Kidney (tissue), 14 donors: ENCODE measurements around the gene MMP27. TPM values are rescaled to one million over a fixed set of nuclear protein-coding genes. Genes with fewer than 3 reads are reported as not detected.

Experiments used
- DNase-seq, 5 donors: peaks; one replicate each; pipeline ENCODE4 v3.0.0-alpha.2; 2013 to 2020
- FAIRE-seq: peaks from 2 replicates; lab custom pipeline; 2012; peaks lifted over from hg19 to GRCh38; lab: Jason Lieb, UNC
- H3K27ac ChIP-seq, 2 donors: one replicate each; pipeline ENCODE4 v1.7.0; 2013; ENCODE audit warnings: low read depth in 2 of 2, low read length in 2 of 2, inconsistent platforms in 1 of 2
- H3K27me3 ChIP-seq: one replicate; pipeline ENCODE4 v1.7.1; 2013; ENCODE audit warnings: low read length, inconsistent platforms; ENCODE audit not compliant: control insufficient read depth, insufficient read depth
- H3K36me3 ChIP-seq, 3 donors: one replicate each; pipeline versions ENCODE4 v1.7.0 to v1.7.1; 2013; ENCODE audit warnings: low read length in 3 of 3, control low read depth in 1 of 3, inconsistent platforms in 1 of 3; ENCODE audit not compliant: insufficient read depth in 3 of 3, control insufficient read depth in 2 of 3
- H3K4me1 ChIP-seq, 3 donors: one replicate each; pipeline versions ENCODE4 v1.7.0 to v1.7.1; 2013; ENCODE audit warnings: low read length in 3 of 3, inconsistent platforms in 1 of 3, low read depth in 1 of 3; ENCODE audit not compliant: control insufficient read depth in 2 of 3, insufficient read depth in 2 of 3
- H3K4me3 ChIP-seq, 3 donors: one replicate each; pipeline versions ENCODE4 v1.7.0 to v1.8.1; 2013; ENCODE audit warnings: low read length in 3 of 3, control low read depth in 1 of 3, inconsistent platforms in 1 of 3
- H3K9ac ChIP-seq, 3 donors: one replicate each; pipeline versions ENCODE4 v1.7.0 to v1.7.1; 2013; ENCODE audit warnings: low read length in 3 of 3, control low read depth in 1 of 3, inconsistent platforms in 1 of 3
- H3K9me3 ChIP-seq, 3 donors: one replicate each; pipeline versions ENCODE4 v1.7.0 to v1.7.1; 2013; ENCODE audit warnings: low read length in 3 of 3, control low read depth in 1 of 3, inconsistent platforms in 1 of 3; ENCODE audit not compliant: control insufficient read depth in 2 of 3, insufficient read depth in 1 of 3
- intact Hi-C: fragments of 100-400 bp; cut with DNase I; formaldehyde crosslinking; loops from one replicate; pipeline ENCODE4 v1.11.1; 2022
- polyA plus RNA-seq: library from polyadenylated mRNA; stranded (reverse); fragments of 350-450 nt; fragmentation: Illumina TruSeq; extraction: RNeasy Lipid Tissue Mini Kit (QIAGEN cat#74804); gene quantifications from one replicate; pipeline ENCODE4 v1.2.3, GENCODE V29; 2014; ENCODE audit warnings: low read depth, low replicate concordance; ENCODE audit not compliant: insufficient read depth
- total RNA-seq: library from RNA; stranded (reverse); fragmentation: NEBNext Ultra II Directional; extraction: Animal tissue kit (Norgen Biotek cat#: 25700); gene quantifications from one replicate; pipeline ENCODE4 v1.2.1, GENCODE V29; 2021
- TF ChIP-seq, protein P1 (sequence below): IDR thresholded peaks from 3 replicates; pipeline ENCODE4 v1.5.1; 2012; ENCODE audit warnings: mild to moderate bottlenecking, moderate library complexity, borderline replicate concordance; ENCODE audit not compliant: insufficient read depth; ENCODE audit errors: extremely low read depth
- donor health status: control.
- donor health status: control.
- donor health status: control.
- donor health status: control.
- donor health status: control.
- donor health status: DM: yes; HTN: yes; CAD: no.
- donor health status: Normal renal cell carcinoma (clear cell type).

Gene MMP27
- total and polyA plus RNA-seq, 2 donors from 2014 or later = not detected

DNA sequence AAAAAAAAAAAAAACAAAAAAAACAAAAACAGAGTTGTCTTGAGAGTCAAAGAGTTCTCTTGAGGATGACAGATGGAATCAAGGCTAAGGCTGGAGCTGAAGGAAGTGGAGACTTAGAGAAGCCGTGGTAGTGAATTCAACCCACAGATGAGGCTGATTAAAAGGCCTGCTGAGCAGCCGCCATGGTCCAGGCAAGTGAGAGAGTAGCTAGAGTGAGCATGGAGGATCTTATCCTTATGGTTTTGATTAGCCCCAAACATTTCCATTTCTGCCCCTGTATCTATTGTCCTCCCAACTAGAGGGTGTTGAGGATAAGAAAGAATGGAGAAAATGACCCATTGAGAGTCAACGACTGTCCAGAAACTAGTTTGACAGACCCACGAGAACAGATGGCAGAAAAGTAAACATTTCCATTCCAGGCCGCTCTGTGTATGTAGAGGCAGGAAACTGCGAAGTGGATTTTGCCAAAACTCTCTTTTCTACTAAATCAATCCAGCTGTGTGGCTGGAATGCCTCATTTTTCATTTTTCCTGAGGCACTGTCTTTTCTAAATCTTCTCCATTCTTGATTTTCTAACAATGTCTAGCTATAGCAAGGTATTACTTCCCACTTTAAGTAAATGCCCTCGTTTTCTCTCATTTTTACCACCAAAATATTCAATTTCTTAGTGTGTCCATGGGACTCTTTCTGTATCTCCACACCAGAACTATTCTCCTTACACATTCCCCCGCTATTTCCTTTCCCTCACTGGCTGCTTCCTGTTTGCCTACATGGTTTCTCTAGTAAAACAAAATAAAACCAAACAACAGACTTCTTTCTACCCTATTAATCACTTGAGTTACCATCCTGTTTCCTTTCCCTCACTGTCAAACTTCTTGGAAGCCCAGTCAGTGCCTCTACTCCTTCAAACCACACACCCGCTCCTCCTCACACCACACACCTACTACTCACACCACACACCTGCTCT, 24.6 kb upstream of the MMP27 start:
- no peak overlapping the region for H3K9ac ChIP-seq
- DNase-seq (no peak), FAIRE-seq (no peak)
- H3K9me3 ChIP-seq = no peaks in the 10 kb centered on the region
- H3K4me3 ChIP-seq = no peak overlapping the region
- intact Hi-C loops = no loop called here
- no peaks in the 10 kb centered on the region for H3K27me3 ChIP-seq
- no peaks in the 10 kb centered on the region for H3K36me3 ChIP-seq
- H3K4me1 ChIP-seq = no peaks in the 10 kb centered on the region
- TF ChIP-seq, protein P1, sequence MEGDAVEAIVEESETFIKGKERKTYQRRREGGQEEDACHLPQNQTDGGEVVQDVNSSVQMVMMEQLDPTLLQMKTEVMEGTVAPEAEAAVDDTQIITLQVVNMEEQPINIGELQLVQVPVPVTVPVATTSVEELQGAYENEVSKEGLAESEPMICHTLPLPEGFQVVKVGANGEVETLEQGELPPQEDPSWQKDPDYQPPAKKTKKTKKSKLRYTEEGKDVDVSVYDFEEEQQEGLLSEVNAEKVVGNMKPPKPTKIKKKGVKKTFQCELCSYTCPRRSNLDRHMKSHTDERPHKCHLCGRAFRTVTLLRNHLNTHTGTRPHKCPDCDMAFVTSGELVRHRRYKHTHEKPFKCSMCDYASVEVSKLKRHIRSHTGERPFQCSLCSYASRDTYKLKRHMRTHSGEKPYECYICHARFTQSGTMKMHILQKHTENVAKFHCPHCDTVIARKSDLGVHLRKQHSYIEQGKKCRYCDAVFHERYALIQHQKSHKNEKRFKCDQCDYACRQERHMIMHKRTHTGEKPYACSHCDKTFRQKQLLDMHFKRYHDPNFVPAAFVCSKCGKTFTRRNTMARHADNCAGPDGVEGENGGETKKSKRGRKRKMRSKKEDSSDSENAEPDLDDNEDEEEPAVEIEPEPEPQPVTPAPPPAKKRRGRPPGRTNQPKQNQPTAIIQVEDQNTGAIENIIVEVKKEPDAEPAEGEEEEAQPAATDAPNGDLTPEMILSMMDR = no peak
- H3K27ac ChIP-seq = no peak overlapping the region

DNA sequence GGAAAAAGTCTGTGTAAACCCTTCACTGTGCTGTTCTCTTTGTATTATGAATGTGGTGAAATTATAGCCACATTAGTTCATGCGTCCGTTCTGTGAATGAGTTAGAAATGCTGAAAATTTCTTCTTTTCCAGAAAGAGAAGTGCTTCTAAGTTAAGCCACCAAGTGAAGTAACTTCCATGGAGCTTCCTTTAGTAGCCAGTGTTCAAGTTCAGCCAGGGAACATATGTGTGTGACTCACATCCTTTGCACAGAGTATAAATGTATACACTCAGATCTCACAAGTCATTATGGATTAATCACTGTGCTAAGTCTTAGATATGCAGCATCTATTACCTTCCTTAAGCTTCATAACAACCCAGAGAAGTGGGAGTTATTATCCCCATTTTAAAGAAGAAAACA, 22.3 kb upstream of the MMP27 start:
- Histone ChIP-seq H3K27ac (no peak overlapping the region), H3K36me3 (no peaks in the 10 kb centered on the region), H3K4me3 (no peak overlapping the region), H3K9me3 (no peaks in the 10 kb centered on the region), H3K4me1 (no peaks in the 10 kb centered on the region), H3K27me3 (no peaks in the 10 kb centered on the region), H3K9ac (no peak overlapping the region)
- DNase-seq (no peak), FAIRE-seq (no peak)
- intact Hi-C loops = no loop called here
- TF ChIP-seq, protein P1 = no peak

DNA sequence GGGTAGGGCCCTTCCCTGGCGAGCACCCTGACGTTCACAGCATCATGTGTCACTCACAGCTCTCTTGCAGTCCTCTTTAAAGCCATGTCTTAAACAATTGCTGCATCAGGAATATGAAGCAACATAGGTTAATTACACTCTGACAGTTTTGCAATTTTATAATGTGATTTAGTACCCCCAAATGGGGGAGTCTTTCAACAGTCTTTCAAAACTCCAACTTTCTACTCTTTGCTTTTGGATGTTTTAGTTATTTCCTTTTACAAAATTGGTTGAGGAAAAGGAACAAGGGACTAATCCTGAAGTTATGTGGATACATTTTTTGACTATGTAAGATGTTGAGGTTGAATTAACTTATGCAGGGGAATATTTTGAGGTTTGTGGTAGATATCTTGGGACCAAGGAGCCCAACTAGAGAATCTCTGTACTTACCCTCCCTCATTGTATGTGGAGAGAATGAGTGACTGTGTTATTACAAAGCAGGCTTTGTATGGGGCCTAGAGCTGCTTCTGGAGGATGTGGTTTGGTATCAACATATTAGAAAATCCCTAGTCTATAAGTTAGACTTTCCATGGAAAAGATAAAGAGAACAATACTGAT, 19.4 kb upstream of the MMP27 start, which contains the start of gene MMP8:
MMP8 (minus strand) TSS at position 51 of the 597 bp plus-strand sequence. CDS start 99 bp downstream, outside the sequence.
- Histone ChIP-seq H3K9me3 (no peaks in the 10 kb centered on the region), H3K27me3 (no peaks in the 10 kb centered on the region), H3K27ac (no peak within 1 kb of the TSS), H3K4me3 (no peak within 1 kb of the TSS), H3K36me3 (no peaks in the 10 kb centered on the region), H3K9ac (no peak within 1 kb of the TSS), H3K4me1 (no peaks in the 10 kb centered on the region)
- FAIRE-seq (no peak), DNase-seq (no peak)
- TF ChIP-seq, protein P1 = no peak
- intact Hi-C loops = no loop called here
